Measurements from ENCODE around the gene TASP1. TPM values are rescaled to one million over a fixed set of nuclear protein-coding genes. Genes with fewer than 3 reads are reported as not detected.

TASP1 gene
- total RNA-seq, 1 donor from 2014 or later, result 9.0 TPM

- Mint-ChIP-seq H3K27ac (ENCODE audit: unreplicated experiment) (no peak overlapping the region), H3K27me3 (ENCODE audit: unreplicated experiment) (no peaks in the 10 kb centered on the region), H3K4me3 (ENCODE audit: unreplicated experiment) (no peak overlapping the region), H3K9me3 (ENCODE audit: unreplicated experiment) (peaks cover 17% of the 10 kb centered on the region), H3K36me3 (ENCODE audit: unreplicated experiment) (peaks cover 18% of the 10 kb centered on the region), H3K4me1 (ENCODE audit: unreplicated experiment) (no peaks in the 10 kb centered on the region)
- DNase-seq (ENCODE audit: extremely low spot score, unreplicated experiment), result no peak
- no peak for TF ChIP-seq CTCF (IDR thresholded peaks at IDR 0.05)
Measured at GRCh38 chr20:13587370-13587769, 51.4 kb downstream of the TASP1 start.

GRCh38 chr20:13586133-13586532, 52.6 kb downstream of the TASP1 start:
- no peak for TF ChIP-seq CTCF (IDR thresholded peaks at IDR 0.05)
- H3K27me3 Mint-ChIP-seq (ENCODE audit: unreplicated experiment), result no peaks in the 10 kb centered on the region
- peaks cover 18% of the 10 kb centered on the region for H3K36me3 Mint-ChIP-seq (ENCODE audit: unreplicated experiment)
- peaks cover 14% of the 10 kb centered on the region for H3K9me3 Mint-ChIP-seq (ENCODE audit: unreplicated experiment)
- no peaks in the 10 kb centered on the region for H3K4me1 Mint-ChIP-seq (ENCODE audit: unreplicated experiment)
- H3K4me3 Mint-ChIP-seq (ENCODE audit: unreplicated experiment), result no peak overlapping the region
- no peak overlapping the region for H3K27ac Mint-ChIP-seq (ENCODE audit: unreplicated experiment)
- DNase-seq (ENCODE audit: extremely low spot score, unreplicated experiment), result no peak

- Mint-ChIP-seq H3K4me3 (ENCODE audit: unreplicated experiment) (no peak overlapping the region), H3K27ac (ENCODE audit: unreplicated experiment) (no peak overlapping the region), H3K36me3 (ENCODE audit: unreplicated experiment) (peaks cover 22% of the 10 kb centered on the region), H3K27me3 (ENCODE audit: unreplicated experiment) (no peaks in the 10 kb centered on the region), H3K9me3 (ENCODE audit: unreplicated experiment) (peaks cover 11% of the 10 kb centered on the region), H3K4me1 (ENCODE audit: unreplicated experiment) (no peaks in the 10 kb centered on the region)
- no peak for DNase-seq (ENCODE audit: extremely low spot score, unreplicated experiment)
- TF ChIP-seq CTCF (IDR thresholded peaks at IDR 0.05), result no peak
Measured at GRCh38 chr20:13581451-13581850, 57.3 kb downstream of the TASP1 start.

GRCh38 chr20:13580707-13581106, 58.0 kb downstream of the TASP1 start:
- Mint-ChIP-seq H3K9me3 (ENCODE audit: unreplicated experiment) (peaks cover 9% of the 10 kb centered on the region), H3K27ac (ENCODE audit: unreplicated experiment) (no peak overlapping the region), H3K4me3 (ENCODE audit: unreplicated experiment) (no peak overlapping the region), H3K4me1 (ENCODE audit: unreplicated experiment) (no peaks in the 10 kb centered on the region), H3K27me3 (ENCODE audit: unreplicated experiment) (no peaks in the 10 kb centered on the region), H3K36me3 (ENCODE audit: unreplicated experiment) (peaks cover 17% of the 10 kb centered on the region)
- no peak for DNase-seq (ENCODE audit: extremely low spot score, unreplicated experiment)
- no peak for TF ChIP-seq CTCF (IDR thresholded peaks at IDR 0.05)

GRCh38 chr20:13574071-13574470, 64.7 kb downstream of the TASP1 start:
- DNase-seq (ENCODE audit: extremely low spot score, unreplicated experiment), result no peak

More at GRCh38 chr20:13574071-13574470, 64.7 kb downstream of the TASP1 start:
- no peak for TF ChIP-seq CTCF (IDR thresholded peaks at IDR 0.05)
- Mint-ChIP-seq H3K36me3 (ENCODE audit: unreplicated experiment) (peaks cover 11% of the 10 kb centered on the region), H3K27me3 (ENCODE audit: unreplicated experiment) (no peaks in the 10 kb centered on the region), H3K9me3 (ENCODE audit: unreplicated experiment) (peaks cover 5% of the 10 kb centered on the region), H3K4me1 (ENCODE audit: unreplicated experiment) (no peaks in the 10 kb centered on the region), H3K4me3 (ENCODE audit: unreplicated experiment) (no peak overlapping the region), H3K27ac (ENCODE audit: unreplicated experiment) (no peak overlapping the region)
